Measurements from ENCODE around the gene SYNPO2.

Gene SYNPO2

DNA sequence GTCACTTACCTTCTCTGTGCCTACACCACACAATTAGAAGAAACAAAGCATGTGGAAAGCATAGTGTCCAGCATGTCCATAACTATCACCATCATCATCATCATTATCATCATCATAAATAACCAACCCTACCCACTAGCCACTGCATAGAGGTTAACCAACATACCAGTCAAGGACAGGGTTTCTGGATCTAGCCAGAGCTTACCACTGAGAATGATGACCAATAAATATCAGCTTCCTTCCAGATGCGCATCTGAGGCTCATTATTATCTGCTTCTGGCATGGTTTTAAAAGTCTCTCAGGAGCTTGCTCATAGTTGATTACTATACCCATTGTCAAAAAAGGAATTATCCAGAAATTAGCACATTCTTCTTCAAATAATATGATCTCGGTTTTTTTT is 221.5 kb downstream of the SYNPO2 start:
- DNase-seq (ENCODE audit: low read depth in 3 of 3), result no peak
